Aorta (tissue), 5 donors: Measurements from ENCODE around the gene PLCG2. TPM values are rescaled to one million over a fixed set of nuclear protein-coding genes. Genes with fewer than 3 reads are reported as not detected.
"Not testable (repeated sequence)": the region's sequence is repeated elsewhere in the genome, so short reads cannot be mapped to it uniquely, and the experiment has no call there.

Experiments
- ATAC-seq: fragments of 200-7000 bp; cut with Tn5 transposase; one replicate; pipeline ENCODE4 v1.9.1; 2022; ENCODE audit warnings: moderate library complexity; ENCODE audit not compliant: low FRiP score
- DNase-seq, 2 donors: peaks; one replicate each; pipeline ENCODE4 v3.0.0-alpha.2; 2020
- H3K27ac ChIP-seq, 2 donors: one replicate each; pipeline ENCODE4 v1.5.1; 2013; ENCODE audit warnings: low read length in 2 of 2, mild to moderate bottlenecking in 2 of 2, moderate library complexity in 2 of 2, control low read depth in 1 of 2, inconsistent platforms in 1 of 2, low read depth in 1 of 2
- H3K27me3 ChIP-seq, 2 donors: one replicate each; pipeline ENCODE4 v1.6.1; 2013; ENCODE audit warnings: control low read depth in 1 of 2, low read length in 1 of 2, mild to moderate bottlenecking in 1 of 2, moderate library complexity in 1 of 2; ENCODE audit not compliant: insufficient read depth in 2 of 2, control insufficient read depth in 1 of 2
- H3K36me3 ChIP-seq, 2 donors: one replicate each; pipeline ENCODE4 v1.6.1; 2013; ENCODE audit warnings: control low read depth in 1 of 2, low read length in 1 of 2, mild to moderate bottlenecking in 1 of 2; ENCODE audit not compliant: insufficient read depth in 2 of 2, control insufficient read depth in 1 of 2
- H3K4me1 ChIP-seq, 2 donors: one replicate each; pipeline ENCODE4 v1.6.1; 2013; ENCODE audit warnings: low read length in 2 of 2, control low read depth in 1 of 2, mild to moderate bottlenecking in 1 of 2, moderate library complexity in 1 of 2; ENCODE audit not compliant: insufficient read depth in 2 of 2, control insufficient read depth in 1 of 2
- H3K4me3 ChIP-seq, 2 donors: one replicate each; pipeline ENCODE4 v1.5.1; 2013; ENCODE audit warnings: low read length in 2 of 2, control low read depth in 1 of 2, mild to moderate bottlenecking in 1 of 2
- H3K9me3 ChIP-seq: one replicate; pipeline ENCODE4 v1.6.1; 2013; ENCODE audit warnings: mild to moderate bottlenecking, low read length; ENCODE audit not compliant: control insufficient read depth
- WGBS, 2 donors: extraction: QIAGEN DNeasy Blood & Tissue Kit; methylation state at CpG; one replicate each; pipeline ENCODE4 v1.1.7; 2013; 5-methylcytosine and 5-hydroxymethylcytosine counted together
- intact Hi-C, 2 donors: fragments of 100-400 bp; cut with DNase I; formaldehyde crosslinking; loops; one replicate each; pipeline versions ENCODE4 v1.14.2 to v1.15.0; 2022
- polyA plus RNA-seq, 2 donors: library from polyadenylated mRNA; stranded (reverse); fragments of 200-250 nt; gene quantifications; one replicate each; pipeline ENCODE4 v1.2.3, GENCODE V29; 2013
- total RNA-seq, 2 donors: library from RNA; stranded (reverse); fragmentation: NEBNext Ultra II Directional; extraction: Animal tissue kit (Norgen Biotek cat#: 25700); gene quantifications; one replicate each; pipeline ENCODE4 v1.2.1, GENCODE V29; 2021
- donor health status: healthy with polysubstance abuse.
- donor health status: Bipolar disorder and iron deficiency.
- donor health status: DM: no; HTN: no; CAD: no.
- donor health status: DM: no; HTN: no; CAD: no.
- donor health status: DM: yes; HTN: yes; CAD: no.

Gene PLCG2
- total and polyA plus RNA-seq, 4 donors: 2.5 to 48.4 (median 12.1) TPM

- ATAC-seq: no peak
- intact Hi-C loops: no loop called here
- no peak overlapping the region for H3K27ac ChIP-seq
- 76 to 85% methylated on average over 2 of the region's 2 CpGs for WGBS, 2 donors
- H3K4me1 ChIP-seq: no peaks in the 10 kb centered on the region
- H3K9me3 ChIP-seq: no peaks in the 10 kb centered on the region
- H3K36me3 ChIP-seq: no peaks in the 10 kb centered on the region
- no peak for DNase-seq
- no peaks in the 10 kb centered on the region for H3K27me3 ChIP-seq
- H3K4me3 ChIP-seq: no peak overlapping the region
These were observed 20.0 kb downstream of the PLCG2 start for GRCh38 chr16:81799138-81799504.

- H3K36me3 ChIP-seq, H3K9me3 ChIP-seq, DNase-seq, ATAC-seq, H3K4me1 ChIP-seq, H3K27me3 ChIP-seq, H3K4me3 ChIP-seq, H3K27ac ChIP-seq, intact Hi-C loops: not testable (repeated sequence)
- WGBS, 2 donors: 92% methylated on average over 5 of the region's 5 CpGs
These were observed 22.6 kb downstream of the PLCG2 start for GRCh38 chr16:81801724-81802123.

- Histone ChIP-seq H3K4me3 (no peak overlapping the region), H3K27ac (no peak overlapping the region), H3K4me1 (no peaks in the 10 kb centered on the region), H3K9me3 (no peaks in the 10 kb centered on the region), H3K36me3 (no peaks in the 10 kb centered on the region), H3K27me3 (no peaks in the 10 kb centered on the region)
- intact Hi-C loops: no loop called here
- DNase-seq (no peak), ATAC-seq (no peak)
- 85 to 87% methylated on average over 3 of the region's 3 CpGs for WGBS, 2 donors
These were observed 24.2 kb downstream of the PLCG2 start for GRCh38 chr16:81803332-81803731.

- ATAC-seq: no peak
- 75 to 82% methylated on average over 2 of the region's 2 CpGs for WGBS, 2 donors
These were observed 25.1 kb downstream of the PLCG2 start for GRCh38 chr16:81804134-81804610.

GRCh38 chr16:81806696-81807095 lies 27.6 kb downstream of the PLCG2 start:
- H3K36me3 ChIP-seq: no peaks in the 10 kb centered on the region
- DNase-seq (no peak), ATAC-seq (no peak)
- H3K9me3 ChIP-seq: no peaks in the 10 kb centered on the region
- H3K4me3 ChIP-seq: no peak overlapping the region
- H3K27ac ChIP-seq: no peak overlapping the region
- no peaks in the 10 kb centered on the region for H3K27me3 ChIP-seq
- WGBS, 2 donors: 54 to 63% methylated on average over 6 of the region's 6 CpGs
- H3K4me1 ChIP-seq: no peaks in the 10 kb centered on the region
- intact Hi-C loops: no loop called here

More at GRCh38 chr16:81804134-81804610, 25.1 kb downstream of the PLCG2 start:
- Histone ChIP-seq H3K27me3 (no peaks in the 10 kb centered on the region), H3K36me3 (no peaks in the 10 kb centered on the region), H3K27ac (no peak overlapping the region), H3K9me3 (no peaks in the 10 kb centered on the region), H3K4me3 (no peak overlapping the region), H3K4me1 (no peaks in the 10 kb centered on the region)
- DNase-seq: no peak
- intact Hi-C loops: no loop called here

GRCh38 chr16:81807767-81808358 lies 28.8 kb downstream of the PLCG2 start:
- no peak overlapping the region for H3K4me3 ChIP-seq
- no peaks in the 10 kb centered on the region for H3K27me3 ChIP-seq
- H3K36me3 ChIP-seq: no peaks in the 10 kb centered on the region
- no peak for DNase-seq
- H3K9me3 ChIP-seq: no peaks in the 10 kb centered on the region
- intact Hi-C loops: no loop called here
- 69% methylated on average over 4 of the region's 4 CpGs for WGBS, 2 donors
- H3K4me1 ChIP-seq: no peaks in the 10 kb centered on the region
- no peak overlapping the region for H3K27ac ChIP-seq
- ATAC-seq: no peak

GRCh38 chr16:81808933-81809480 lies 29.9 kb downstream of the PLCG2 start:
- DNase-seq: no peak
- ATAC-seq: no peak
- WGBS, 2 donors: 82 to 87% methylated on average over 3 of the region's 3 CpGs
- Histone ChIP-seq H3K27me3 (no peaks in the 10 kb centered on the region), H3K36me3 (no peaks in the 10 kb centered on the region), H3K9me3 (no peaks in the 10 kb centered on the region), H3K4me1 (no peaks in the 10 kb centered on the region), H3K27ac (no peak overlapping the region), H3K4me3 (no peak overlapping the region)
- intact Hi-C loops: no loop called here

GRCh38 chr16:81809567-81809966 lies 30.5 kb downstream of the PLCG2 start:
- ATAC-seq: no peak
- intact Hi-C loops: no loop called here
- no peaks in the 10 kb centered on the region for H3K36me3 ChIP-seq
- no peaks in the 10 kb centered on the region for H3K4me1 ChIP-seq
- no peak overlapping the region for H3K27ac ChIP-seq
- H3K27me3 ChIP-seq: no peaks in the 10 kb centered on the region
- 53 to 77% methylated on average over 4 of the region's 4 CpGs for WGBS, 2 donors
- DNase-seq: no peak
- H3K4me3 ChIP-seq: no peak overlapping the region
- no peaks in the 10 kb centered on the region for H3K9me3 ChIP-seq

- WGBS, 2 donors: 67 to 68% methylated on average over 2 of the region's 2 CpGs
- ATAC-seq: no peak
These were observed 31.3 kb downstream of the PLCG2 start for GRCh38 chr16:81810361-81810760.

More at GRCh38 chr16:81810361-81810760, 31.3 kb downstream of the PLCG2 start:
- no peak overlapping the region for H3K4me3 ChIP-seq
- H3K27me3 ChIP-seq: no peaks in the 10 kb centered on the region
- no peaks in the 10 kb centered on the region for H3K36me3 ChIP-seq
- intact Hi-C loops: no loop called here
- no peaks in the 10 kb centered on the region for H3K9me3 ChIP-seq
- no peak for DNase-seq
- H3K27ac ChIP-seq: no peak overlapping the region
- H3K4me1 ChIP-seq: no peaks in the 10 kb centered on the region
